GM23248 (cell line): ENCODE data around the gene COL13A1. TPM values are rescaled to one million over a fixed set of nuclear protein-coding genes. Genes with fewer than 3 reads are reported as not detected.

Experiments used
- DNase-seq: peaks from one replicate; pipeline ENCODE4 v3.0.0-alpha.2; 2015
- H2AFZ ChIP-seq: fragments of 200-600 bp; sonication (generic); 2 replicates; pipeline ENCODE4 v1.6.1; 2016; ENCODE audit warnings: antibody characterized with exemption
- H3F3A ChIP-seq: fragments of 200-600 bp; sonication (generic); 2 replicates; pipeline ENCODE4 v1.6.1; 2016; ENCODE audit warnings: mild to moderate bottlenecking, antibody characterized with exemption, mixed run types; ENCODE audit not compliant: insufficient read depth
- H3K27ac ChIP-seq: fragments of 200-600 bp; sonication (generic); 2 replicates; pipeline ENCODE4 v1.5.1; 2016; ENCODE audit warnings: mild to moderate bottlenecking
- H3K27me3 ChIP-seq: fragments of 200-600 bp; sonication (generic); replicated peaks from 2 replicates; pipeline ENCODE4 v1.6.1; 2016; ENCODE audit warnings: mild to moderate bottlenecking; ENCODE audit not compliant: insufficient read depth
- H3K36me3 ChIP-seq: fragments of 200-600 bp; sonication (generic); 2 replicates; pipeline ENCODE4 v1.6.1; 2016; ENCODE audit warnings: low read depth, mild to moderate bottlenecking
- H3K4me1 ChIP-seq: fragments of 200-600 bp; sonication (generic); 2 replicates; pipeline ENCODE4 v1.6.1; 2016; ENCODE audit warnings: mild to moderate bottlenecking; ENCODE audit not compliant: insufficient read depth
- H3K4me2 ChIP-seq: fragments of 200-600 bp; sonication (generic); one replicate; pipeline ENCODE4 v1.6.1; 2016; ENCODE audit warnings: mild to moderate bottlenecking; ENCODE audit not compliant: unreplicated experiment
- H3K4me3 ChIP-seq: fragments of 200-600 bp; sonication (generic); 2 replicates; pipeline ENCODE4 v1.5.1; 2016; ENCODE audit warnings: mild to moderate bottlenecking
- H3K79me2 ChIP-seq: fragments of 200-600 bp; sonication (generic); 2 replicates; pipeline ENCODE4 v1.6.1; 2016; ENCODE audit warnings: mild to moderate bottlenecking; ENCODE audit not compliant: insufficient read depth
- H3K9ac ChIP-seq: fragments of 200-600 bp; sonication (generic); 2 replicates; pipeline ENCODE4 v1.6.1; 2016; ENCODE audit warnings: mild to moderate bottlenecking
- H3K9me2 ChIP-seq: fragments of 200-600 bp; sonication (generic); 2 replicates; pipeline ENCODE4 v1.6.1; 2016; ENCODE audit warnings: mixed run types, mild to moderate bottlenecking, moderate library complexity; ENCODE audit not compliant: insufficient read depth
- H3K9me3 ChIP-seq: fragments of 200-600 bp; sonication (generic); one replicate; pipeline ENCODE4 v1.6.1; 2017; ENCODE audit warnings: low read depth
- H4K20me1 ChIP-seq: fragments of 200-600 bp; sonication (generic); 2 replicates; pipeline ENCODE4 v1.6.0; 2016; ENCODE audit not compliant: insufficient read depth
- EZH2 ChIP-seq: fragments of 200-600 bp; sonication (generic); IDR thresholded peaks from 2 replicates; pipeline ENCODE4 v1.6.1; 2018; ENCODE audit warnings: antibody characterized with exemption, mild to moderate bottlenecking; ENCODE audit not compliant: insufficient read depth, poor library complexity, severe bottlenecking
- EZH2phosphoT487 ChIP-seq: fragments of 200-600 bp; sonication (generic); IDR thresholded peaks from 2 replicates; pipeline ENCODE4 v1.6.1; 2018; ENCODE audit warnings: antibody characterized with exemption, moderate library complexity, mild to moderate bottlenecking, low read depth; ENCODE audit not compliant: insufficient read depth
- WGBS, 2 experiments: methylation state at CpG; one replicate each; pipeline ENCODE4 v1.1.6; 2015 to 2017; ENCODE audit warnings: low lambda C conversion rate in 2 of 2, low coverage in 1 of 2; ENCODE audit errors: missing lambda C conversion rate in 2 of 2; 5-methylcytosine and 5-hydroxymethylcytosine counted together
- in situ Hi-C: fragments of 300-500 bp; cut with MboI; formaldehyde crosslinking; loops from 2 replicates; pipeline ENCODE4 v1.15.0; 2020
- polyA plus RNA-seq: library from polyadenylated mRNA; unstranded; fragments of >200 nt; fragmentation: Nextera tagmentation; extraction: Ambion mirVana; gene quantifications from 2 replicates; pipeline ENCODE4 v1.2.1, GENCODE V29; 2016
- total RNA-seq: library from RNA; depleted of rRNA; stranded (reverse); fragments of >200 nt; shearing (Covaris generic); gene quantifications from 2 replicates; pipeline ENCODE4 v1.2.3, GENCODE V29; 2014

COL13A1 gene
- total and polyA plus RNA-seq, 2 experiments from 2014 or later, result 12.8 to 17.3 TPM

GRCh38 chr10:69769395-69769992 is 32.2 kb upstream of the COL13A1 start:
- Histone ChIP-seq H3K27ac (no peak overlapping the region), H2AFZ (peak overlapping the region; percentile 82), H3K36me3 (no peaks in the 10 kb centered on the region), H3K4me1 (peaks cover 14% of the 10 kb centered on the region), H3K9ac (no peak overlapping the region), H3F3A (no peaks in the 10 kb centered on the region), H3K9me2 (no peaks in the 10 kb centered on the region), H4K20me1 (no peaks in the 10 kb centered on the region), H3K27me3 (peaks cover 18% of the 10 kb centered on the region; the same call in 1 of the 2 replicates), H3K79me2 (no peaks in the 10 kb centered on the region), H3K9me3 (no peaks in the 10 kb centered on the region), H3K4me2 (peak overlapping the region; percentile 67), H3K4me3 (no peak overlapping the region)
- DNase-seq, result peak; percentile 90
- WGBS, 2 experiments, result 39 to 44% methylated on average over 10 of the region's 10 CpGs
- in situ Hi-C loops, result no loop called here
- TF ChIP-seq EZH2phosphoT487 (no peak), EZH2 (no peak)

GRCh38 chr10:69772933-69773704 is 28.6 kb upstream of the COL13A1 start:
- Histone ChIP-seq H3K9me2 (no peaks in the 10 kb centered on the region), H4K20me1 (no peaks in the 10 kb centered on the region), H3K4me3 (no peak overlapping the region), H3F3A (no peaks in the 10 kb centered on the region), H3K27ac (no peak overlapping the region), H3K4me2 (no peak overlapping the region), H3K4me1 (peaks cover 14% of the 10 kb centered on the region), H3K36me3 (no peaks in the 10 kb centered on the region), H2AFZ (no peak overlapping the region), H3K9me3 (no peaks in the 10 kb centered on the region), H3K27me3 (peaks cover 24% of the 10 kb centered on the region; the same call in 1 of the 2 replicates), H3K9ac (no peak overlapping the region), H3K79me2 (no peaks in the 10 kb centered on the region)
- no peak for DNase-seq
- in situ Hi-C loops, result no loop called here
- TF ChIP-seq EZH2 (no peak), EZH2phosphoT487 (no peak)
- WGBS, 2 experiments, result 83 to 89% methylated on average over 8 of the region's 8 CpGs

DNA sequence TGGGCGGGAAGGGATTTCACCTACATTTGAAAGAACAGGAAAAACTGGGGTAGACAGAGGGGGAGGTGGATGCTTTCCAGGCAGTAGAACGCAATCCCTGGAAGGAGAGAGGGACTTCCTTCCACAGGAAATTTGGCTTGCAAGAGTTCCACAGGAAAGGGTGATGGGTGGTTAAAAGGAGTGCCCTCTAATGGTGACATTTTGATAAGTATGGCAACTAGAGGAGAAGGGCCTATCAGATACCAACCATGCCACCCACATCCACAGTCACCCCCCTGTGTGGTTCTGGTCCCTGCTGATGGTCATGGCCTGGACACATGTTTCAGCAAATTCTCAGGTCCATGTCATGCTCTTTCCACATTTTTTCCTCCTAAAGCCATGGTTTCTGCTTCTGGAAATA is 27.1 kb upstream of the COL13A1 start:
- Histone ChIP-seq H3K36me3 (no peaks in the 10 kb centered on the region), H2AFZ (no peak overlapping the region), H3K4me1 (peaks cover 2% of the 10 kb centered on the region), H3K9me3 (no peaks in the 10 kb centered on the region), H3K9ac (no peak overlapping the region), H3K4me2 (no peak overlapping the region), H3K9me2 (no peaks in the 10 kb centered on the region), H4K20me1 (no peaks in the 10 kb centered on the region), H3K27me3 (peaks cover 25% of the 10 kb centered on the region; the same call in 1 of the 2 replicates), H3K79me2 (no peaks in the 10 kb centered on the region), H3K27ac (no peak overlapping the region), H3K4me3 (no peak overlapping the region), H3F3A (no peaks in the 10 kb centered on the region)
- no peak for DNase-seq
- in situ Hi-C loops, result no loop called here
- no peak for TF ChIP-seq EZH2phosphoT487
- TF ChIP-seq EZH2, result no peak
- WGBS, 2 experiments, result 83 to 92% methylated on average over 2 of the region's 2 CpGs

DNA sequence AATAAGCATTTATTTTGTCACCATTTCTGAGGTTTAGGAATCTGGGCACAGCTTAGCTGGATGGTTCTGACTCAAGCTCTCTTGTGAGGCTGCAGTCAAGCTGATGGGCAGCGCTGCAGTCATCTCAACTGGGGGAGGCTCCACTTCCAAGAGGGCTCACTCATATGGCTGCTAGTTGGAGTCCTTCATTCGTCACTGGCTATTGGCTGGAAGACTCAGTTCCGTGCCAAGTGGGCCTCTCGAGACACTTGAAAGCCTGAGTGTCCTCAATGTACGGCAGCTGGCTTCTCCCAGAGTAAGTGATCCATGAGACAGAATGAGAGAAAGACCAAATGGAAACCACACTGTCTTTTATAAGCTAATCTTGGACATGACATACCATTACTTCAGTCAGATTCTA is 21.6 kb upstream of the COL13A1 start:
- Histone ChIP-seq H3K9me2 (no peaks in the 10 kb centered on the region), H3K36me3 (no peaks in the 10 kb centered on the region), H3K79me2 (no peaks in the 10 kb centered on the region), H3K9me3 (no peaks in the 10 kb centered on the region), H3K27ac (no peak overlapping the region), H3K9ac (no peak overlapping the region), H3K27me3 (peaks cover 62% of the 10 kb centered on the region), H3K4me1 (no peaks in the 10 kb centered on the region), H3K4me2 (no peak overlapping the region), H3K4me3 (no peak overlapping the region), H4K20me1 (no peaks in the 10 kb centered on the region), H2AFZ (no peak overlapping the region), H3F3A (no peaks in the 10 kb centered on the region)
- WGBS, 2 experiments, result 71 to 72% methylated on average over 5 of the region's 5 CpGs
- no peak for DNase-seq
- TF ChIP-seq EZH2 (no peak), EZH2phosphoT487 (no peak)
- in situ Hi-C loops, result loop anchor here (10.0 kb wide), 1 partner anchor 135 kb away; no protein-coding TSS in a partner anchor
